HAP-1 (cell line): ENCODE results near the gene FGF8.

Experiments used
- DNase-seq, 2 experiments: peaks; one replicate each; pipeline ENCODE4 v3.0.0-alpha.2; 2016 to 2020; ENCODE audit warnings: low spot score in 2 of 2
- H3K27me3 ChIP-seq: fragments of 250-450 bp; sonication (Bioruptor Pico); 2 replicates; pipeline ENCODE4 v1.5.1; 2020; ENCODE audit warnings: low read depth, mild to moderate bottlenecking, moderate library complexity
- H3K36me3 ChIP-seq: fragments of 250-450 bp; sonication (Bioruptor Pico); replicated peaks from 2 replicates; pipeline ENCODE4 v1.5.1; 2020; ENCODE audit warnings: mild to moderate bottlenecking
- H3K4me1 ChIP-seq: fragments of 250-450 bp; sonication (Bioruptor Pico); 2 replicates; pipeline ENCODE4 v1.5.1; 2020; ENCODE audit warnings: mild to moderate bottlenecking
- H3K4me3 ChIP-seq: fragments of 250-450 bp; sonication (Bioruptor Pico); 2 replicates; pipeline ENCODE4 v1.5.1; 2020; ENCODE audit warnings: mild to moderate bottlenecking, moderate library complexity
- H3K9me3 ChIP-seq: fragments of 250-450 bp; sonication (Bioruptor Pico); 2 replicates; pipeline ENCODE4 v1.5.1; 2020; ENCODE audit warnings: mild to moderate bottlenecking, moderate library complexity
- in situ Hi-C: fragments of 300-500 bp; cut with MboI; formaldehyde crosslinking; loops from 3 replicates; pipeline ENCODE4 v1.14.3; 2020; ENCODE audit warnings: low sequenced_read_pairs, inconsistent platforms, mixed read lengths

FGF8 gene

GRCh38 chr10:101749047-101750016, 26.6 kb downstream of the FGF8 start:
- Histone ChIP-seq H3K27me3 (no peaks in the 10 kb centered on the region), H3K4me3 (no peak overlapping the region), H3K4me1 (peaks cover 5% of the 10 kb centered on the region; the same call in 1 of the 2 replicates), H3K9me3 (no peaks in the 10 kb centered on the region), H3K36me3 (no peaks in the 10 kb centered on the region)
- peak in 1 of 2 experiments; percentile 56 for DNase-seq
- in situ Hi-C loops, result no loop called here

GRCh38 chr10:101748496-101748895, 27.4 kb downstream of the FGF8 start:
- no peak overlapping the region for H3K4me3 ChIP-seq
- H3K4me1 ChIP-seq, result peaks cover 5% of the 10 kb centered on the region; the same call in 1 of the 2 replicates
- H3K9me3 ChIP-seq, result no peaks in the 10 kb centered on the region
- DNase-seq, result no peak
- H3K36me3 ChIP-seq, result no peaks in the 10 kb centered on the region
- no peaks in the 10 kb centered on the region for H3K27me3 ChIP-seq
- in situ Hi-C loops, result no loop called here

GRCh38 chr10:101745074-101745696, 30.7 kb downstream of the FGF8 start:
- Histone ChIP-seq H3K4me3 (no peak overlapping the region), H3K36me3 (no peaks in the 10 kb centered on the region), H3K9me3 (no peaks in the 10 kb centered on the region), H3K4me1 (peaks cover 5% of the 10 kb centered on the region; the same call in 1 of the 2 replicates), H3K27me3 (no peaks in the 10 kb centered on the region)
- in situ Hi-C loops, result no loop called here
- DNase-seq, result no peak

GRCh38 chr10:101744267-101744666, 31.6 kb downstream of the FGF8 start:
- Histone ChIP-seq H3K4me1 (peaks cover 5% of the 10 kb centered on the region; the same call in 1 of the 2 replicates), H3K27me3 (no peaks in the 10 kb centered on the region), H3K9me3 (no peaks in the 10 kb centered on the region), H3K36me3 (no peaks in the 10 kb centered on the region), H3K4me3 (no peak overlapping the region)
- in situ Hi-C loops, result no loop called here
- no peak for DNase-seq

- Histone ChIP-seq H3K4me1 (peaks cover 5% of the 10 kb centered on the region; the same call in 1 of the 2 replicates), H3K9me3 (no peaks in the 10 kb centered on the region), H3K4me3 (no peak overlapping the region), H3K36me3 (no peaks in the 10 kb centered on the region), H3K27me3 (no peaks in the 10 kb centered on the region)
- DNase-seq, result no peak
- in situ Hi-C loops, result no loop called here
Measured at GRCh38 chr10:101741938-101742337, 34.0 kb downstream of the FGF8 start.

GRCh38 chr10:101736666-101737065, 39.2 kb downstream of the FGF8 start:
- in situ Hi-C loops, result no loop called here
- Histone ChIP-seq H3K27me3 (no peaks in the 10 kb centered on the region), H3K4me3 (no peak overlapping the region), H3K9me3 (no peaks in the 10 kb centered on the region), H3K36me3 (no peaks in the 10 kb centered on the region), H3K4me1 (no peaks in the 10 kb centered on the region)
- DNase-seq, result no peak

GRCh38 chr10:101732096-101732495, 43.8 kb downstream of the FGF8 start:
- Histone ChIP-seq H3K27me3 (no peaks in the 10 kb centered on the region), H3K4me3 (no peak overlapping the region), H3K4me1 (peaks cover 3% of the 10 kb centered on the region; the same call in 1 of the 2 replicates), H3K36me3 (no peaks in the 10 kb centered on the region), H3K9me3 (no peaks in the 10 kb centered on the region)
- no peak for DNase-seq
- in situ Hi-C loops, result no loop called here

- Histone ChIP-seq H3K4me1 (peaks cover 25% of the 10 kb centered on the region), H3K9me3 (no peaks in the 10 kb centered on the region)
- in situ Hi-C loops, result no loop called here
Measured at GRCh38 chr10:101726115-101726387, 49.9 kb downstream of the FGF8 start.

GRCh38 chr10:101725296-101726114, 50.4 kb downstream of the FGF8 start:
- H3K27me3 ChIP-seq, result no peaks in the 10 kb centered on the region
- H3K4me3 ChIP-seq, result no peak overlapping the region
- DNase-seq, result peak; percentile 82 to 94
- H3K9me3 ChIP-seq, result no peaks in the 10 kb centered on the region
- H3K36me3 ChIP-seq, result no peaks in the 10 kb centered on the region
- in situ Hi-C loops, result no loop called here
- H3K4me1 ChIP-seq, result peaks cover 27% of the 10 kb centered on the region

More at GRCh38 chr10:101726115-101726387, 49.9 kb downstream of the FGF8 start:
- no peak for DNase-seq
- H3K36me3 ChIP-seq, result no peaks in the 10 kb centered on the region
- H3K27me3 ChIP-seq, result no peaks in the 10 kb centered on the region
- H3K4me3 ChIP-seq, result no peak overlapping the region

- no peaks in the 10 kb centered on the region for H3K27me3 ChIP-seq
- H3K4me1 ChIP-seq, result peaks cover 38% of the 10 kb centered on the region
- in situ Hi-C loops, result no loop called here
- H3K36me3 ChIP-seq, result no peaks in the 10 kb centered on the region
- no peak overlapping the region for H3K4me3 ChIP-seq
- DNase-seq, result no peak
- H3K9me3 ChIP-seq, result no peaks in the 10 kb centered on the region
Measured at GRCh38 chr10:101724446-101724845, 51.5 kb downstream of the FGF8 start.

GRCh38 chr10:101723176-101723575, 52.7 kb downstream of the FGF8 start:
- Histone ChIP-seq H3K4me3 (no peak overlapping the region), H3K36me3 (no peaks in the 10 kb centered on the region), H3K9me3 (no peaks in the 10 kb centered on the region), H3K4me1 (peaks cover 50% of the 10 kb centered on the region), H3K27me3 (no peaks in the 10 kb centered on the region)
- in situ Hi-C loops, result no loop called here
- DNase-seq, result no peak

GRCh38 chr10:101721806-101722205, 54.1 kb downstream of the FGF8 start:
- no peaks in the 10 kb centered on the region for H3K27me3 ChIP-seq
- no peak overlapping the region for H3K4me3 ChIP-seq
- in situ Hi-C loops, result no loop called here
- no peak for DNase-seq
- H3K9me3 ChIP-seq, result no peaks in the 10 kb centered on the region
- H3K4me1 ChIP-seq, result peaks cover 56% of the 10 kb centered on the region
- H3K36me3 ChIP-seq, result no peaks in the 10 kb centered on the region

- in situ Hi-C loops, result no loop called here
- Histone ChIP-seq H3K4me3 (no peak overlapping the region), H3K36me3 (no peaks in the 10 kb centered on the region), H3K27me3 (no peaks in the 10 kb centered on the region), H3K9me3 (no peaks in the 10 kb centered on the region), H3K4me1 (peaks cover 51% of the 10 kb centered on the region)
- DNase-seq, result no peak
Measured at GRCh38 chr10:101720606-101721230, 55.2 kb downstream of the FGF8 start.
